ENCODE measurements around the gene UBE2G1. TPM values are rescaled to one million over a fixed set of nuclear protein-coding genes. Genes with fewer than 3 reads are reported as not detected.

The UBE2G1 gene
- total and polyA plus RNA-seq, 9 of the 15 experiments (the other 6 are each of a cell fraction or from before 2014, with no cell fraction given): 10.1 to 65.9 (median 29.7) TPM

DNA sequence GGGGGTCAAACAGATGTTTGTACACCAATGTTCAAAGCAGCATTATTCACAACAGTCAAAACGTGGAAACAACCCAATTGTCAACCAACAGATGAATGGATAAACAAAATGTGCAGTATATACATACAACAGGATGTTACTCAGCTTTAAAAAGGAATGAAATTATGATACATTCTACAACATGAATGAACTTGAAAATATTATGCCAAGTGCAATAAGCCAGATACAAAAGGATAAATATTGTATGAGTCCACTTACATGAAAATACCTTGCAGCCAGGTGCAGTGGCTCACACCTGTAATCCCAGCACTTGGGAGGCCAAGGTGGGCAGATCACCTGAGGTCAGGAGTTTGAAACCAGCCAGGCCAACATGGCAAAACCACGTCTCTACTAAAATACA is 39.9 kb downstream of the UBE2G1 start:
- no peaks in the 10 kb centered on the region for H3K9me1 ChIP-seq (ENCODE audit: control insufficient read depth, insufficient read depth, low read length)
- TF ChIP-seq ELK3 (CRISPR knock-in tag; IDR thresholded peaks at IDR 0.05): no peak
- TF ChIP-seq, protein P1, sequence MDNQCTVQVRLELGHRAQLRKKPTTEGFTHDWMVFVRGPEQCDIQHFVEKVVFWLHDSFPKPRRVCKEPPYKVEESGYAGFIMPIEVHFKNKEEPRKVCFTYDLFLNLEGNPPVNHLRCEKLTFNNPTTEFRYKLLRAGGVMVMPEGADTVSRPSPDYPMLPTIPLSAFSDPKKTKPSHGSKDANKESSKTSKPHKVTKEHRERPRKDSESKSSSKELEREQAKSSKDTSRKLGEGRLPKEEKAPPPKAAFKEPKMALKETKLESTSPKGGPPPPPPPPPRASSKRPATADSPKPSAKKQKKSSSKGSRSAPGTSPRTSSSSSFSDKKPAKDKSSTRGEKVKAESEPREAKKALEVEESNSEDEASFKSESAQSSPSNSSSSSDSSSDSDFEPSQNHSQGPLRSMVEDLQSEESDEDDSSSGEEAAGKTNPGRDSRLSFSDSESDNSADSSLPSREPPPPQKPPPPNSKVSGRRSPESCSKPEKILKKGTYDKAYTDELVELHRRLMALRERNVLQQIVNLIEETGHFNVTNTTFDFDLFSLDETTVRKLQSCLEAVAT (IDR thresholded peaks at IDR 0.05): no peak
- TF ChIP-seq BCL6 (CRISPR knock-in tag; IDR thresholded peaks at IDR 0.05): no peak
- TF ChIP-seq CCNT2 (IDR thresholded peaks at IDR 0.05; ENCODE audit: borderline replicate concordance, extremely low read depth, insufficient read length, low read depth, low read length): no peak
- no peak for TF ChIP-seq ZNF507 (tag; conservative IDR thresholded peaks at IDR 0.05)
- TF ChIP-seq, protein P2, sequence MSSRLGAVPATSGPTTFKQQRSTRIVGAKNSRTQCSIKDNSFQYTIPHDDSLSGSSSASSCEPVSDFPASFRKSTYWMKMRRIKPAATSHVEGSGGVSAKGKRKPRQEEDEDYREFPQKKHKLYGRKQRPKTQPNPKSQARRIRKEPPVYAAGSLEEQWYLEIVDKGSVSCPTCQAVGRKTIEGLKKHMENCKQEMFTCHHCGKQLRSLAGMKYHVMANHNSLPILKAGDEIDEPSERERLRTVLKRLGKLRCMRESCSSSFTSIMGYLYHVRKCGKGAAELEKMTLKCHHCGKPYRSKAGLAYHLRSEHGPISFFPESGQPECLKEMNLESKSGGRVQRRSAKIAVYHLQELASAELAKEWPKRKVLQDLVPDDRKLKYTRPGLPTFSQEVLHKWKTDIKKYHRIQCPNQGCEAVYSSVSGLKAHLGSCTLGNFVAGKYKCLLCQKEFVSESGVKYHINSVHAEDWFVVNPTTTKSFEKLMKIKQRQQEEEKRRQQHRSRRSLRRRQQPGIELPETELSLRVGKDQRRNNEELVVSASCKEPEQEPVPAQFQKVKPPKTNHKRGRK (tag; IDR thresholded peaks at IDR 0.05): no peak
- TF ChIP-seq, protein P3, sequence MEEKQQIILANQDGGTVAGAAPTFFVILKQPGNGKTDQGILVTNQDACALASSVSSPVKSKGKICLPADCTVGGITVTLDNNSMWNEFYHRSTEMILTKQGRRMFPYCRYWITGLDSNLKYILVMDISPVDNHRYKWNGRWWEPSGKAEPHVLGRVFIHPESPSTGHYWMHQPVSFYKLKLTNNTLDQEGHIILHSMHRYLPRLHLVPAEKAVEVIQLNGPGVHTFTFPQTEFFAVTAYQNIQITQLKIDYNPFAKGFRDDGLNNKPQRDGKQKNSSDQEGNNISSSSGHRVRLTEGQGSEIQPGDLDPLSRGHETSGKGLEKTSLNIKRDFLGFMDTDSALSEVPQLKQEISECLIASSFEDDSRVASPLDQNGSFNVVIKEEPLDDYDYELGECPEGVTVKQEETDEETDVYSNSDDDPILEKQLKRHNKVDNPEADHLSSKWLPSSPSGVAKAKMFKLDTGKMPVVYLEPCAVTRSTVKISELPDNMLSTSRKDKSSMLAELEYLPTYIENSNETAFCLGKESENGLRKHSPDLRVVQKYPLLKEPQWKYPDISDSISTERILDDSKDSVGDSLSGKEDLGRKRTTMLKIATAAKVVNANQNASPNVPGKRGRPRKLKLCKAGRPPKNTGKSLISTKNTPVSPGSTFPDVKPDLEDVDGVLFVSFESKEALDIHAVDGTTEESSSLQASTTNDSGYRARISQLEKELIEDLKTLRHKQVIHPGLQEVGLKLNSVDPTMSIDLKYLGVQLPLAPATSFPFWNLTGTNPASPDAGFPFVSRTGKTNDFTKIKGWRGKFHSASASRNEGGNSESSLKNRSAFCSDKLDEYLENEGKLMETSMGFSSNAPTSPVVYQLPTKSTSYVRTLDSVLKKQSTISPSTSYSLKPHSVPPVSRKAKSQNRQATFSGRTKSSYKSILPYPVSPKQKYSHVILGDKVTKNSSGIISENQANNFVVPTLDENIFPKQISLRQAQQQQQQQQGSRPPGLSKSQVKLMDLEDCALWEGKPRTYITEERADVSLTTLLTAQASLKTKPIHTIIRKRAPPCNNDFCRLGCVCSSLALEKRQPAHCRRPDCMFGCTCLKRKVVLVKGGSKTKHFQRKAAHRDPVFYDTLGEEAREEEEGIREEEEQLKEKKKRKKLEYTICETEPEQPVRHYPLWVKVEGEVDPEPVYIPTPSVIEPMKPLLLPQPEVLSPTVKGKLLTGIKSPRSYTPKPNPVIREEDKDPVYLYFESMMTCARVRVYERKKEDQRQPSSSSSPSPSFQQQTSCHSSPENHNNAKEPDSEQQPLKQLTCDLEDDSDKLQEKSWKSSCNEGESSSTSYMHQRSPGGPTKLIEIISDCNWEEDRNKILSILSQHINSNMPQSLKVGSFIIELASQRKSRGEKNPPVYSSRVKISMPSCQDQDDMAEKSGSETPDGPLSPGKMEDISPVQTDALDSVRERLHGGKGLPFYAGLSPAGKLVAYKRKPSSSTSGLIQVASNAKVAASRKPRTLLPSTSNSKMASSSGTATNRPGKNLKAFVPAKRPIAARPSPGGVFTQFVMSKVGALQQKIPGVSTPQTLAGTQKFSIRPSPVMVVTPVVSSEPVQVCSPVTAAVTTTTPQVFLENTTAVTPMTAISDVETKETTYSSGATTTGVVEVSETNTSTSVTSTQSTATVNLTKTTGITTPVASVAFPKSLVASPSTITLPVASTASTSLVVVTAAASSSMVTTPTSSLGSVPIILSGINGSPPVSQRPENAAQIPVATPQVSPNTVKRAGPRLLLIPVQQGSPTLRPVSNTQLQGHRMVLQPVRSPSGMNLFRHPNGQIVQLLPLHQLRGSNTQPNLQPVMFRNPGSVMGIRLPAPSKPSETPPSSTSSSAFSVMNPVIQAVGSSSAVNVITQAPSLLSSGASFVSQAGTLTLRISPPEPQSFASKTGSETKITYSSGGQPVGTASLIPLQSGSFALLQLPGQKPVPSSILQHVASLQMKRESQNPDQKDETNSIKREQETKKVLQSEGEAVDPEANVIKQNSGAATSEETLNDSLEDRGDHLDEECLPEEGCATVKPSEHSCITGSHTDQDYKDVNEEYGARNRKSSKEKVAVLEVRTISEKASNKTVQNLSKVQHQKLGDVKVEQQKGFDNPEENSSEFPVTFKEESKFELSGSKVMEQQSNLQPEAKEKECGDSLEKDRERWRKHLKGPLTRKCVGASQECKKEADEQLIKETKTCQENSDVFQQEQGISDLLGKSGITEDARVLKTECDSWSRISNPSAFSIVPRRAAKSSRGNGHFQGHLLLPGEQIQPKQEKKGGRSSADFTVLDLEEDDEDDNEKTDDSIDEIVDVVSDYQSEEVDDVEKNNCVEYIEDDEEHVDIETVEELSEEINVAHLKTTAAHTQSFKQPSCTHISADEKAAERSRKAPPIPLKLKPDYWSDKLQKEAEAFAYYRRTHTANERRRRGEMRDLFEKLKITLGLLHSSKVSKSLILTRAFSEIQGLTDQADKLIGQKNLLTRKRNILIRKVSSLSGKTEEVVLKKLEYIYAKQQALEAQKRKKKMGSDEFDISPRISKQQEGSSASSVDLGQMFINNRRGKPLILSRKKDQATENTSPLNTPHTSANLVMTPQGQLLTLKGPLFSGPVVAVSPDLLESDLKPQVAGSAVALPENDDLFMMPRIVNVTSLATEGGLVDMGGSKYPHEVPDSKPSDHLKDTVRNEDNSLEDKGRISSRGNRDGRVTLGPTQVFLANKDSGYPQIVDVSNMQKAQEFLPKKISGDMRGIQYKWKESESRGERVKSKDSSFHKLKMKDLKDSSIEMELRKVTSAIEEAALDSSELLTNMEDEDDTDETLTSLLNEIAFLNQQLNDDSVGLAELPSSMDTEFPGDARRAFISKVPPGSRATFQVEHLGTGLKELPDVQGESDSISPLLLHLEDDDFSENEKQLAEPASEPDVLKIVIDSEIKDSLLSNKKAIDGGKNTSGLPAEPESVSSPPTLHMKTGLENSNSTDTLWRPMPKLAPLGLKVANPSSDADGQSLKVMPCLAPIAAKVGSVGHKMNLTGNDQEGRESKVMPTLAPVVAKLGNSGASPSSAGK (IDR thresholded peaks at IDR 0.05): no peak

More for the DNA sequence above, 39.9 kb downstream of the UBE2G1 start:
- 0 out of 2 replicates have a peak, but pooled peaks cover 1% of the 10 kb centered on the region for H4K20me1 ChIP-seq (replicated peaks; ENCODE audit: control insufficient read depth, insufficient read depth, low read length)
- BruUV-seq (replicated peaks): no TSS peak
- no peak overlapping the region for H3K4me3 ChIP-seq
- ChIA-PET POLR2A (no interaction called here), CTCF (ENCODE audit: low intra/inter-chr PET ratio) (no interaction called here)
- H3K27ac ChIP-seq (ENCODE audit: extremely low read depth, low read depth, low read length): no peak overlapping the region
- DNase-seq (ENCODE audit: extremely low read depth in 1 of 4, low spot score in 3 of 4) (no peak), ATAC-seq (no peak), FAIRE-seq (no peak)
- H3K27me3 ChIP-seq (ENCODE audit: control insufficient read depth in 2 of 2, insufficient read depth in 2 of 2, low read length in 2 of 2): no peaks in the 10 kb centered on the region
- 75% methylated on average over 2 of the region's 2 CpGs for WGBS (ENCODE audit: insufficient coverage, low coverage, missing lambda C conversion rate)
- intact Hi-C loops (cut with micrococcal nuclease): no loop called here
- H3K4me1 ChIP-seq (replicated peaks in 1 of 2; ENCODE audit: control insufficient read depth in 2 of 2, insufficient read depth in 2 of 2, low read length in 2 of 2): no peaks in the 10 kb centered on the region; a peak in 2 of 5 replicates
- H3K9me3 ChIP-seq (replicated peaks; ENCODE audit: control insufficient read depth, insufficient read depth, low read depth, low read length): no peaks in the 10 kb centered on the region
- H3K9ac ChIP-seq (ENCODE audit: insufficient read depth in 1 of 2, low read depth in 2 of 2, low read length in 2 of 2): no peak overlapping the region
- in situ Hi-C loops (cut with MboI): no loop called here
- peaks cover 95% of the 10 kb centered on the region for H3K79me2 ChIP-seq (ENCODE audit: control insufficient read depth, insufficient read depth, low read length)
- peaks cover 13% of the 10 kb centered on the region; the same call in 2 of the 3 replicates for H3K36me3 ChIP-seq (ENCODE audit: control insufficient read depth, insufficient read depth, low read length)
- no peak overlapping the region for H3K4me2 ChIP-seq (ENCODE audit: insufficient read depth, low read length)
- no peak overlapping the region for H2AFZ ChIP-seq (ENCODE audit: low read depth, low read length)

All from K562 (cell line).